GM12878 (cell line): ENCODE results near the gene SH3YL1. TPM values are rescaled to one million over a fixed set of nuclear protein-coding genes. Genes with fewer than 3 reads are reported as not detected.

Experiments used
- ATAC-seq: fragments of 200-7000 bp; cut with Tn5 transposase; 3 replicates; pipeline ENCODE4 v1.9.1; 2020; ENCODE audit warnings: mild to moderate bottlenecking, moderate library complexity
- BruUV-seq: library from RNA; stranded (reverse); fragments of 400-500 nt; replicated peaks from 2 replicates; lab custom pipeline; 2021; lab: Mats Ljungman, UMichigan
- CTCF ChIA-PET: fragments of 300-600 bp; sonication (Branson Sonifier 250); formaldehyde crosslinking; extraction: SDS; loops from one replicate; lab custom pipeline; 2021; ENCODE audit warnings: inconsistent platforms; lab: Yijun Ruan, JAX
- POLR2A ChIA-PET: fragments of 350-600 bp; formaldehyde crosslinking; extraction: SDS; loops from one replicate; lab custom pipeline; 2021; ENCODE audit warnings: inconsistent platforms; lab: Charles Lee
- RAD21 ChIA-PET: fragments of 300-600 bp; sonication (Branson Sonifier 250); formaldehyde crosslinking; loops from one replicate; lab custom pipeline; 2023; ENCODE audit warnings: antibody characterized with exemption; ENCODE audit not compliant: unreplicated experiment; lab: Charles Lee
- SMC1A ChIA-PET: fragments of 300-600 bp; sonication (Branson Sonifier 250); formaldehyde crosslinking; loops from one replicate; lab custom pipeline; 2023; ENCODE audit not compliant: unreplicated experiment, uncharacterized antibody; lab: Charles Lee
- DNase-seq: peaks from one replicate; pipeline ENCODE4 v3.0.0-alpha.2; 2011; ENCODE audit warnings: low read depth, low spot score
- FAIRE-seq: peaks from 3 replicates; lab custom pipeline; 2011; peaks lifted over from hg19 to GRCh38; lab: Jason Lieb, UNC
- H2AFZ ChIP-seq: 2 replicates; pipeline ENCODE4 v1.6.0; 2011; ENCODE audit warnings: low read depth, low read length, control low read depth; ENCODE audit not compliant: control insufficient read depth
- H3K27ac ChIP-seq: 2 replicates; pipeline ENCODE4 v1.5.1; 2011; ENCODE audit warnings: control low read depth; ENCODE audit not compliant: control insufficient read depth, insufficient read depth
- H3K27me3 ChIP-seq, 2 experiments: replicated peaks in 1 of 2; 2 replicates each; pipeline versions ENCODE4 v1.6.0 to v1.6.1; 2011; ENCODE audit warnings: low read length in 1 of 2; ENCODE audit not compliant: control insufficient read depth in 2 of 2, insufficient read depth in 2 of 2
- H3K36me3 ChIP-seq, 2 experiments: 2 replicates each; pipeline ENCODE4 v1.5.1; 2011; ENCODE audit warnings: low read length in 1 of 2; ENCODE audit not compliant: control insufficient read depth in 2 of 2, insufficient read depth in 2 of 2
- H3K4me1 ChIP-seq: 2 replicates; pipeline ENCODE4 v1.6.1; 2011; ENCODE audit warnings: mild to moderate bottlenecking, low read length, moderate library complexity, mixed read lengths; ENCODE audit not compliant: control insufficient read depth, insufficient read depth
- H3K4me2 ChIP-seq: 2 replicates; pipeline ENCODE4 v1.6.0; 2011; ENCODE audit warnings: control low read depth; ENCODE audit not compliant: control insufficient read depth, insufficient read depth
- H3K4me3 ChIP-seq: fragments of 200-600 bp; sonication (generic); 2 replicates; pipeline ENCODE4 v1.5.1; 2016
- H3K79me2 ChIP-seq: 2 replicates; pipeline ENCODE4 v1.6.0; 2011; ENCODE audit warnings: low read length; ENCODE audit not compliant: control insufficient read depth, insufficient read depth
- H3K9ac ChIP-seq: 2 replicates; pipeline ENCODE4 v1.8.0; 2011; ENCODE audit warnings: low read length, control low read depth, mixed read lengths; ENCODE audit not compliant: control insufficient read depth, insufficient read depth
- H3K9me3 ChIP-seq: replicated peaks from 3 replicates; pipeline ENCODE4 v1.5.1; 2011; ENCODE audit warnings: mild to moderate bottlenecking, low read length; ENCODE audit not compliant: control insufficient read depth, insufficient read depth
- H4K20me1 ChIP-seq: 2 replicates; pipeline ENCODE4 v1.6.0; 2011; ENCODE audit not compliant: control insufficient read depth, insufficient read depth
- CBX3 ChIP-seq: fragments of 200-600 bp; sonication (generic); IDR thresholded peaks from 2 replicates; pipeline ENCODE4 v1.6.1; 2016; ENCODE audit warnings: low read depth, borderline replicate concordance
- FOXK2 ChIP-seq: fragments of 450-650 bp; IDR thresholded peaks from 2 replicates; pipeline ENCODE4 v1.6.1; 2017; ENCODE audit warnings: mild to moderate bottlenecking, moderate library complexity
- HDAC6 ChIP-seq: fragments of 200-600 bp; sonication (generic); IDR thresholded peaks from one replicate; pipeline ENCODE4 v1.8.0; 2017; ENCODE audit warnings: antibody characterized with exemption; ENCODE audit not compliant: unreplicated experiment
- MEF2A ChIP-seq: IDR thresholded peaks from 2 replicates; pipeline ENCODE4 v1.6.1; 2011; ENCODE audit warnings: low read depth, mild to moderate bottlenecking, low read length, moderate library complexity; ENCODE audit not compliant: insufficient read depth
- MLLT1 ChIP-seq: fragments of 450-650 bp; IDR thresholded peaks from 2 replicates; pipeline ENCODE4 v1.6.1; 2016; ENCODE audit warnings: mild to moderate bottlenecking
- NFYA ChIP-seq: IDR thresholded peaks from 2 replicates; pipeline ENCODE4 v1.6.1; 2011; ENCODE audit warnings: low read depth, mild to moderate bottlenecking, low read length, improper control_type of control experiment, borderline replicate concordance
- PAX8 ChIP-seq: fragments of 450-650 bp; IDR thresholded peaks from 2 replicates; pipeline ENCODE4 v1.6.1; 2017; ENCODE audit warnings: mild to moderate bottlenecking, moderate library complexity
- STAT3 ChIP-seq: IDR thresholded peaks from 2 replicates; pipeline ENCODE4 v1.6.1; 2011; ENCODE audit warnings: low read depth, low read length, improper control_type of control experiment
- SUPT20H ChIP-seq: IDR thresholded peaks from 2 replicates; pipeline ENCODE4 v1.6.1; 2011; ENCODE audit warnings: low read depth, mild to moderate bottlenecking, low read length, moderate library complexity, borderline replicate concordance; ENCODE audit not compliant: control insufficient read depth
- TBL1XR1 ChIP-seq: IDR thresholded peaks from 2 replicates; pipeline ENCODE4 v1.6.1; 2012; ENCODE audit warnings: low read depth, low read length, improper control_type of control experiment
- ZBED1 ChIP-seq: IDR thresholded peaks from 2 replicates; pipeline ENCODE4 v1.6.1; 2016; ENCODE audit warnings: borderline replicate concordance
- ZBTB33 ChIP-seq: fragments of 450-650 bp; IDR thresholded peaks from 2 replicates; pipeline ENCODE4 v1.6.1; 2017; ENCODE audit warnings: mild to moderate bottlenecking
- ZNF384 ChIP-seq: IDR thresholded peaks from 2 replicates; pipeline ENCODE4 v1.6.1; 2012; ENCODE audit warnings: low read depth, mild to moderate bottlenecking, low read length, improper control_type of control experiment, borderline replicate concordance
- ZNF622 ChIP-seq: fragments of 450-650 bp; IDR thresholded peaks from 2 replicates; pipeline ENCODE4 v1.6.1; 2017; ENCODE audit warnings: mild to moderate bottlenecking, inconsistent platforms
- in situ Hi-C: fragments of 300-500 bp; cut with MboI; formaldehyde crosslinking; loops from 9 replicates; pipeline ENCODE4 v1.14.3; 2018; ENCODE audit warnings: mixed read lengths
- intact Hi-C: fragments of 100-400 bp; cut with micrococcal nuclease; formaldehyde crosslinking; loops from one replicate; pipeline ENCODE4 v1.14.2; 2022; ENCODE audit not compliant: unreplicated experiment
- polyA plus RNA-seq, 11 experiments: library from polyadenylated mRNA; depleted of rRNA in 4 of 11; unstranded in 6 of 11; stranded (reverse) in 5 of 11; fragments of >200 nt; fragmentation: Nextera tagmentation in 4 of 11; fragmentation: Illumina TruSeq in 1 of 11; extraction: Ambion mirVana in 4 of 11; extraction: Trizol in 1 of 11; gene quantifications; 1 replicate in 1 of 11; 2 replicates in 10 of 11; pipeline versions ENCODE4 v1.2.1 to v1.2.3, GENCODE V29; 2011 to 2016; ENCODE audit warnings: inconsistent platforms in 2 of 11, missing spikeins in 2 of 11, low read depth in 1 of 11
- total RNA-seq, 4 experiments: library from RNA; depleted of rRNA in 3 of 4; stranded (reverse); fragments of >200 nt in 3 of 4; fragmentation: Illumina TruSeq in 1 of 4; extraction: Trizol in 1 of 4; gene quantifications; 2 replicates each; pipeline versions ENCODE4 v1.2.1 to v1.2.3, GENCODE V29; 2013 to 2021

The SH3YL1 gene
- total and polyA plus RNA-seq, 10 of the 15 experiments (the other 5 are each of a cell fraction or from before 2014, with no cell fraction given), result 12.2 to 22.4 (median 17.2) TPM

GRCh38 chr2:184695-185094 is 79.1 kb downstream of the SH3YL1 start:
- ATAC-seq (no peak), FAIRE-seq (peak; percentile 70), DNase-seq (no peak)
- no peak for TF ChIP-seq NFYA
- Histone ChIP-seq H3K36me3 (no peaks in the 10 kb centered on the region), H3K27ac (no peak overlapping the region), H3K9me3 (no peaks in the 10 kb centered on the region; the same call in 1 of the 3 replicates), H3K79me2 (no peaks in the 10 kb centered on the region), H2AFZ (no peak overlapping the region), H3K4me2 (no peak overlapping the region), H3K9ac (no peak overlapping the region), H3K4me3 (no peak overlapping the region), H3K4me1 (no peaks in the 10 kb centered on the region), H4K20me1 (no peaks in the 10 kb centered on the region), H3K27me3 (no peaks in the 10 kb centered on the region)
- BruUV-seq, result no TSS peak
- RAD21 ChIA-PET, result no interaction called here
- intact Hi-C loops (no loop called here), in situ Hi-C loops (no loop called here)
- CTCF ChIA-PET, result no interaction called here
- SMC1A ChIA-PET, result interaction anchor here (1.3 kb wide), 1 partner anchor 8 kb away, joined by 5 read pairs; no protein-coding TSS in a partner anchor
- POLR2A ChIA-PET, result no interaction called here

- intact Hi-C loops (no loop called here), in situ Hi-C loops (no loop called here)
- Histone ChIP-seq H3K9me3 (no peaks in the 10 kb centered on the region; the same call in 1 of the 3 replicates), H3K27ac (no peak overlapping the region), H3K36me3 (no peaks in the 10 kb centered on the region), H3K4me3 (no peak overlapping the region), H3K4me1 (no peaks in the 10 kb centered on the region), H3K79me2 (no peaks in the 10 kb centered on the region), H3K27me3 (no peaks in the 10 kb centered on the region), H3K4me2 (no peak overlapping the region), H4K20me1 (no peaks in the 10 kb centered on the region), H2AFZ (no peak overlapping the region), H3K9ac (no peak overlapping the region)
- CTCF ChIA-PET, result no interaction called here
- DNase-seq (no peak), ATAC-seq (no peak), FAIRE-seq (no peak)
- RAD21 ChIA-PET, result no interaction called here
- no TSS peak for BruUV-seq
- SMC1A ChIA-PET, result no interaction called here
- POLR2A ChIA-PET, result no interaction called here
- TF ChIP-seq FOXK2 (no peak), ZNF622 (no peak), SUPT20H (no peak), MEF2A (no peak), PAX8 (no peak), ZNF384 (no peak), HDAC6 (no peak), ZBTB33 (no peak), TBL1XR1 (no peak), MLLT1 (no peak), ZBED1 (no peak), CBX3 (no peak), STAT3 (no peak)
These were observed 81.2 kb downstream of the SH3YL1 start for GRCh38 chr2:182509-183122.
